ENCODE measurements around the gene ANKRD44.
"Not testable (repeated sequence)": the region's sequence is repeated elsewhere in the genome, so short reads cannot be mapped to it uniquely, and the experiment has no call there.

Gene ANKRD44

GRCh38 chr2:197071790-197072436, 238.7 kb downstream of the ANKRD44 start:
- ATAC-seq = no peak

DNA sequence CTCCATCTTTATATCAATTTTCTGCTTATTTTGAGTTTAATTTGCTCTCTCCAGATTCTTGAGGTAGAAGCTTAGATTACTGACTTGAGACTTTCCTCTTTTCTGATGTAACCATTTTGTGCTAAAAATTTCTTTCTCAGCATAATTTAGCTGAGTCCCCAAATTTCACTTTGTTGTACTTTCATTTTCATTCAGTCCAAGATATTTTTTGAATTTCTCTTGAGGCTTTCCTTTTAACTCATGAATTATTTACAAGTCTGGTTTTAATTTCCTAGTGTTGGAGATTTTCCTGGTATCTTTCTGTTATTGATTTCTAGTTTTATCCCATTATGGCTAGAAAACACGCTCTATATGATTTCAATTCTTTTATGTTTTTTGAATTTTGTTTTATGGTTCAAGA, 239.4 kb downstream of the ANKRD44 start:
- no peak for ATAC-seq

- no peak for ATAC-seq
Measured at GRCh38 chr2:197069958-197070357, 240.6 kb downstream of the ANKRD44 start.

- not testable (repeated sequence) for ATAC-seq
Measured at GRCh38 chr2:197062574-197062973, 248.0 kb downstream of the ANKRD44 start.

GRCh38 chr2:197059477-197059876, 251.1 kb downstream of the ANKRD44 start:
- ATAC-seq = no peak

DNA sequence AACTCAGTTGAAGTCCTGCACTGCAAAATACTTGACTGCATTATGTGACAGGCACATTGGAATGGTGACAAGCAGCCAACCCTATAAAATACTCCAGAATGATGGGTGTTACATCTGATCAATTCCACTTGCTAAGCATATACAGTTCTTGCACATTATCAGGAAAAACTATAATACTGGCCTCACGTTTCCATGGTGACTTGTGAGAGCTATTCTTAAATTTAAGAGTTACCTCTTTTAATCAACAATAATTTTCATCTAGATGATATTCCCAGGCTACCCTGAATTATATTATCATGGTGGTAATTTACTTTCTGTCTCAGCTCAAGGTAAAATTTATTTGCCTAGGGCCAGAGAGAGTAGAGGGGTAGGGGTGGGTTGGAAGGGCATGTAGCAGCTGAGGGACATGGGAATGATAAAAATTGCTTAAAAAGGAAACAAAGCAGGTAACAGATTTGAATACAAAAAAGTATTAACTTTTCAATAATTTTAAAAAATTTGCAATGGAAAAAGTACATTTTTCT, 251.7 kb downstream of the ANKRD44 start:
- ATAC-seq = no peak

DNA sequence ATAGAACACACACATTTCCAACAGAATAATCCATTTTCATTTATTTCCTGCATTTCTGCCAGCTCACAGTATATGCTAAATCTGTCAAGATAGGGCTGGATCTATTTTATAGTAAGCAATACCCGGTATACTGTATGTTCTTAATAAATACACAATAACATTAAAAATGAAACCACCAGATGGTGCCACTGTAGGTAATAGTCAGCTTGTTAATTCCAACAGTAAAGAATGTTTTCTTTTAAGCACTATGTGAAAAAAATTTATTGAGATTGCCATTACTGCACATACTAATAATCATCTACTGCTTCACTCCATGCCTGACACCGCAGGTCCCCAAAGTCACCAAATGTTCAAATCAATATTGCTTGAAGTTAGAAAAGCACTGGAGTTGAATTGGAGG, 252.6 kb downstream of the ANKRD44 start:
- no peak for ATAC-seq

GRCh38 chr2:197055045-197055444, 255.5 kb downstream of the ANKRD44 start:
- ATAC-seq = no peak

DNA sequence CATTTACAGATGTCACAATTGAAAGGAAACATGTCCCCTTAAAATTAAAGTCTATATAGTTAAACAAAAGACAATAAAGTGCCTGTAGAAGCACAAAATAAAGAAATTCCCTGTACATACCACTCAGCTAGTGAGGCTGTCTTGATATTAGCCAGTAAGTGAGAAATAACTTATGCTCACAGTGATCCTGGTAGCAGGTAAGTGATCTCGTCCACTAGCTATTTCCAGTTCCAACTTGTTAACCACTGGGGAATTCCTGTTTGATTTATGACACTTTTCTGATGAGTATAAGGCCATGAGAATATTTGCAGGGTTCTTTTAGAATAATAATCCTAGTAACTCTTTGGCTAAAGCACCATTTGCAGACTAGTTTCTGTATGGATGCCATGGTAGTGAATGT, 256.1 kb downstream of the ANKRD44 start:
- ATAC-seq = peak; percentile 67 to 83

GRCh38 chr2:197052356-197052755, 258.2 kb downstream of the ANKRD44 start:
- no peak for ATAC-seq

DNA sequence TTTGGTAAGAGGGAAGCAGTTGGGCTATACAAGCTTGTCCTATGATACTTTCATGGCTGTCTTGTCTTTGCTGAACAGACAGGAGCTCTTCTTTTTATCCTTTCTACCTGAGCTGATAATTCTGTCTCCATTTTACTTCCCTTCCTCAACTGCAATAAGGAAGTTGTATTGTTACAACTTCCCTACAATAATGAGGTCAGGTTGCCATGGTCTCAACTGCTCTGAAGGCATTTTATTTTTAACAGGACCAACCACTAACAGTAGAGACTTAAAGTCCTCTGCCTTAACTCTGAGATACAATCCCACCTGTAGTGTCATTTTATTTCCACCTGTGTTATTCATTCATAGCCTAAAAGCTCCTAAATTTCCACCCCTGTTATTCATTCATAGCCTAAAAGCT, 265.5 kb downstream of the ANKRD44 start:
- ATAC-seq = no peak

GRCh38 chr2:197042739-197043196, 267.8 kb downstream of the ANKRD44 start:
- ATAC-seq = no peak

- no peak for ATAC-seq
Measured at GRCh38 chr2:197037863-197038398, 272.6 kb downstream of the ANKRD44 start.

- no peak for ATAC-seq
Measured at GRCh38 chr2:197035002-197035401, 275.6 kb downstream of the ANKRD44 start.

GRCh38 chr2:197034292-197034691, 276.3 kb downstream of the ANKRD44 start:
- no peak for ATAC-seq

DNA sequence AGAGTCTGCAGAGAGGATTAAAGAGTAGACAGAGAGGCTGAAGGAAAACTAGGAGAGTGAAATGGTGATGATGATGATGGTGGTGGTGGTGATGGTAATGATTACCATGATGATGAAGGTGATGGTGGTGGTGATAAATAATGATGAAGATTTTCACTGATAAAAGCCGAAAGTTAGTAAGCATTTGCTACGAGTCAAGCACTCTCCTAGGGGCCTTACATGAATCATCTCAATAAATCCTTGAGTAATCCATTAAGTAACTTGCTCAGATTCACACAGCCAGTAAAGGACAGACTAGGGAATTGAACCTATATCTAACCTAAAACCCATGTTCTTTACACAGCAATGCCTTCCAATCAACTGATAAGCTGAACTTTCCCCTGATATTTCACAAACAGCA, 277.4 kb downstream of the ANKRD44 start:
- ATAC-seq = peak; percentile 58 to 60

- no peak for ATAC-seq
Measured at GRCh38 chr2:197031803-197032202, 278.8 kb downstream of the ANKRD44 start.

- no peak for ATAC-seq
Measured at GRCh38 chr2:197030090-197030489, 280.5 kb downstream of the ANKRD44 start.

GRCh38 chr2:197028633-197029032, 281.9 kb downstream of the ANKRD44 start:
- no peak for ATAC-seq

DNA sequence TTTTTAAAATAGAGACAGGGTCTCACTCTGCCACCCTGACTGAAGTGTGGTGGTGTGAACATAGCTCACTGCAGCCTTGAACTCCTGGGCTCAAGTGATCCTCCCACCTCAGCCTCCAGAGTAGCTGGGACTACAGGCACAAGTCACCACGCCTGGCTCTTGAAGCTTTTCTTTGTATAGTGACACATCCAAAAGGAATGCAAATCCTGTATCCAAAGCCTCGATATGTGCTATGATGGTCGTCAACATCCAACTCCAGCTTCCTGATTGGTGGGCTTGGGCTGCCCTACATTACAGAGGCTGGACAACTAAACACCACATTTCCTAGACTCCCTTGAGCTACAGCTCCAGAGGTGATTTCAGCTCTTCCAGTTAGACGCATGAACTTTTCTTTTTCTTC, 282.4 kb downstream of the ANKRD44 start:
- no peak for ATAC-seq

GRCh38 chr2:197024206-197024605, 286.4 kb downstream of the ANKRD44 start:
- no peak for ATAC-seq

- not testable (repeated sequence) for ATAC-seq
Measured at GRCh38 chr2:197020921-197021320, 289.7 kb downstream of the ANKRD44 start.

DNA sequence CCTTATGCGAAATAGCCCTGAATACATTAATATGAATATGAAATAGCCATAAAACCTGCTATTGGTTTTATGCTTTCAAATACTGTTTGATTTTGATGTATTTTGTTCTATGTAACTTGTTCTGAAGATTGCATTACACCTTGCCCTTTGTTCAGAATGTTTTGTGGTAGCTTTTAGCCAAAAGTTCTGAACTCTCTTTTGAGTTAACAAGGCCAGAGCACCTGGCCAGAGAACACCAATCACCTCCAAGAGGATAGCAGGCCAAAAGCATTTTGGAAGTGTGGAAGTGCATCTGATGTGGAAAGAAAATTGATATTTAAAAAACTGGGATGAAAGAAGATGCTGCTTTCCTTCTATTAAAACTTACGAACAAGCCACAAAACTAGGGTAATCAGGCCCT, 297.5 kb downstream of the ANKRD44 start:
- no peak for ATAC-seq

- peak in 1 of 2 donors; percentile 64 for ATAC-seq
Measured at GRCh38 chr2:197011801-197012641, 298.6 kb downstream of the ANKRD44 start.

Data from activated CD4-positive, CD25-positive, alpha-beta regulatory T cell treated with anti-CD3 and anti-CD28 coated beads, Interleukin-2, amount 50 U/mL, for 24 hours (primary cell).